GM21515 (cell line): Measurements from ENCODE around the gene MAFG.
A peak's percentile ranks its signal among the peaks of the same experiment; 100 is the strongest.

Experiments used
- ATAC-seq: cut with Tn5 transposase; IDR thresholded peaks from one replicate; pipeline ENCODE4 v1.9.1; 2021; ENCODE audit not compliant: unreplicated experiment

The MAFG gene

DNA sequence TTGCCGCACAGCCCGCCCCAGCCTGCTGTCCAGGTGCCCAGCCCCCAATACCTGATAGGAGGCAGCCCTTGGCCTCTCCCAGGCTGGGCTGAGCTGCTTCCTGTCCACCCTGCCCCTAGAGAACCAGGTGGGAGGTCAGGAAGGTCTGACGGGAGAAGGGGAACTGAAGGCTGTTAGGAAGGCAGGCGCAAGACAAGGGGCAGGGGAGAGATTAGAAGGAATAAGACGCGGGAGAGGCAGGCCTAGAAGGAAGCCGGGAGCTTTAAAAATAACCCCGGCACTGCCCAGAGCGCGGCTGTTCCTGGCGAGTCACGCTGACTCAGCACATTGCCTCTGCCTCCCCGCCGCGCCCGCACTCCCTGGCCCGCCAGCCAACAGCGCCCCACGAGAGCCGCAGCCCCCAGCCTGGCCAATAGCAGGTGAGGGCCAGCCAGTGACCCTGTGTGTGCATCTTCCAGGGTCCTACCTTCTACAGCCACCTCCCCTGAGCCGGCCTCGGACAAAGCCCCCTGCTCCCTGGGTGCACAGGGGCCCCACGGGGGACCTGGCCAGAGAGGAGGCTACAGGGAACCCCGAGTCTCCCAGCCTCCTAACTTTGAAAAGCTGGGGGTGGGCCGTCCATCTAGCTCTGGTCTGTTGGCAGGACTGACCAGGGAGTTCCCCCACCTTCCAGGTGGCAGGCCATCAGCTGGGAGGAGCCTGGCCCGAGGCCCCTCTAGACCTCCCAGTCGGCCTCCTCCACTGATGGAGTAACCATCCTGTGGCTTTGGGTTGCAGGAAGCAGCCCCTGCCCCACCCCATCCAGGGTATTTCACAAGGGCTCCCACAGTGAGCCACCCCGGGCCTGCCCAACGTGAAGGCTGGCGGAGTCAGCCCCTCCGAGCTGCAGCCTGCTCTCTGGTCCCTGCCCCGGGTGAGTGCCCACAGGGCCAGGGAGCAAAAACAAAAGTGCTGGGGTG, 4.0 kb downstream of the MAFG start:
- no peak for ATAC-seq

DNA sequence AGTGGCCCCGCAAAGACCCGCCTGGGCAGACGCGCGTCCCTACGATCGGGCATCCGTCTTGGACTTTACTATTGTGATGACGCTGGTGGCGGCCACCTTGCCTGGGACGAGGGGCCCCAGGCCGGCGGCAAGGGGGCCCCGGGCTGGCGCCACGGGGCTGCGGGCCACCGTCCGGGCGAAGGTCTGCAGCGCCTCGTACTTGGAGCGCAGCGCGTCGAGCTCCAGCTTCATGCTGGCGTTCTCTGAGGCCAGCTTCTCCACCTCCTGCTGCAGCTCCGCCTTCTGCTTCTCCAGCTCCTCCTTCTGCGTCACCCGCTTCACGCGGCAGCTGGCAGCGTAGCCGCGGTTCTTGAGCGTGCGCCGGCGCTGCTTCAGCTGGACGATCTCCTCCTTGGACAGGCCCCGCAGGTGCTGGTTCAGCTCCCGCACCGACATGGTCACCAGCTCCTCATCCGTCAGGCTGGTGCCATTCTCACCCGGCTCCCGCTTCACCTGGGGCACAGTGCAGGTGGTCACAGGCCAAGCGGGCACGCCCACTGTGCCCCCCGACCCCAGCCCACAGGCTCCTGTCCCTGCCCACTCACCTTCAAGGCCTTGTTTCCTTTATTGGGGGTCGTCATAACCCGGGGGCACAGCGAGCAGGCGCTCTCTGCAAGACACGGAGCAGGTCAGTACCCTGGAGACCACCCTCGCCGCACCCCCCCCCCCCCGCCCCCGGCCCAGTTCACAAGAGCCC, 4.8 kb downstream of the MAFG start:
- no peak for ATAC-seq

DNA sequence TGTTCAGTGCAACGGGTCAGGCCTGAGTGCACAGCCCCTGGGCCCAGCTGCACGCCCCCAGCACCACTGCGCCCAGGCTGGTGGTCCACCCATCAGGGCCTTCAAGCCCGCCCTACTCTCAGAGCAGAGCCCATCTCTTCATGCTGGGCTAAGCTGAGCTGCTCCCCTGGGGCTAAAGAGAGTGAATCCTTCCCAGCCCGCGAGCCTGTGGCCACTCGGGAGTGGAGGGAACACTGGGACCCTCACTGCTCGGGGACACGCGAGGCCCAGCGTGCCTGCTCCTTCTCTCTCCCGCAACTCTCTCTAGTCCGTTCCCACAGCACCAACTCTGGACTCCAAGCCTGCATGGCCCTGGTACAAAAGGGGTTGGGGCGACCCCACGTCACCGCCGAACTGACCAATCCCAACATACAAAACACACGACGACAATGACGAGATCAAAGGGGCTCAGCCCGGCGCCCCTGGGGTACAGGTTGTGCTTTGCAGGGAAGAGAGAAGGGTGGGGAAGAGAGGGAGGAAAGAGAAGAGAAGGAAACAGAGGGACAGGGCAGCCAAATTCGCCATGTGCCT, 5.5 kb downstream of the MAFG start:
- no peak for ATAC-seq

DNA sequence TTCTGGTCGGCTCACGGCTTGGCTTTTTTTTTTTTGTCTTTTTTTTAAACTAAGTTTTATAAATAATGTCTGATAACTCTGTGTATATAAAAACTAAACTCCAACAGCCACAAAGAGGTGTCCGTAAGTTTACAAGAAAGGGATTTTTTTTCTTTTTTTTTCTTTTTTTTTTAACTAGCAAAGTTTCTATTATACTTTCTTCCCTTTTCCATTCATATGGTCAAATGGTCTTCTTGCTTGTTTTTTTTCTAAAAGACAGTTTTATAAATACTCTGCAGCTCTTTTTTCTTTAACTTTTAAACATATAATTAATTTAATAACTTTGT, 6.0 kb downstream of the MAFG start:
- ATAC-seq: no peak

DNA sequence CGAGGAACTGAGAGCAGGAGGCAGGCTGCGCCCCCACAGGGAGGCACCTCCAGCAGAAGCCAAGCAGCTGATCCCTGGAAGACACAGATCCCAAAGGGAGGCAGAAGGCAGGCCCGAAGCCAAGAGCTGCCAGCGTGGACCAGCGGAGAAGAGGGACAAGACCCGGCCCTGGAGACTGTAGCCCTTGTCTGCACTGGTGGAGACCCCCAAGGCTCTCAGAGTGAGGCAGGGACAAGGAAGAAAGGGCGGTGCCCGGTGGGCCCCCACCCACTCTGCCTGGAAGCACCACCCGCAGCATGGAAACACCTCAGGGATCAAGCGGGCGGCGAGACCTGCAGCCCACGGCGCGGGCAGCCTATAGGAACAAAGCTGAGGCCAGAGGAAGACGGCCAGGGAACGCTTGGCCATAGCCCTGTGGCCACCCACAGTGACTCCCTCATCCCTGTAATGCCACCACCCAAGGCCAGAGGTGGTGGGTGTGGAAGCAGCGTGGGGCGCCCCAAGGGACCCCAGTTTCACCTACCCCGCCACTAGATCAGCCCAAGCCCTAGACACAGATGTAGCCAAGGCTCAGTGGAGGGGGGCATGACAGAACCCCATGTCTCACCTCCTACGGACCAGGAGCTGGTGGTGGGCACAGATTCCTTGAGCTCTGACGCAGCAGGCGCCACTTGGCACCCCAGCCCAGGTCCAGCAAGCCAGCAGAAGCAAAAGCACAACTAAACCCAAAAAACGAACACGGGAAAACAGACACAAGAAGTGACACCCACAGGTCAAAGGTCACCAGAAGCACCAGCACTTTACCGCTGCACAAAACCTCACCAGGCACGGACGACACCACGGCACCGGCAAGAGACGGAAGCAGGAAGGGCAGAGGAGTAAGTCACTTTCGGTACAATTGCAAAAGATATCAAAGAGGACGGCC, 6.7 kb downstream of the MAFG start:
- ATAC-seq: no peak

DNA sequence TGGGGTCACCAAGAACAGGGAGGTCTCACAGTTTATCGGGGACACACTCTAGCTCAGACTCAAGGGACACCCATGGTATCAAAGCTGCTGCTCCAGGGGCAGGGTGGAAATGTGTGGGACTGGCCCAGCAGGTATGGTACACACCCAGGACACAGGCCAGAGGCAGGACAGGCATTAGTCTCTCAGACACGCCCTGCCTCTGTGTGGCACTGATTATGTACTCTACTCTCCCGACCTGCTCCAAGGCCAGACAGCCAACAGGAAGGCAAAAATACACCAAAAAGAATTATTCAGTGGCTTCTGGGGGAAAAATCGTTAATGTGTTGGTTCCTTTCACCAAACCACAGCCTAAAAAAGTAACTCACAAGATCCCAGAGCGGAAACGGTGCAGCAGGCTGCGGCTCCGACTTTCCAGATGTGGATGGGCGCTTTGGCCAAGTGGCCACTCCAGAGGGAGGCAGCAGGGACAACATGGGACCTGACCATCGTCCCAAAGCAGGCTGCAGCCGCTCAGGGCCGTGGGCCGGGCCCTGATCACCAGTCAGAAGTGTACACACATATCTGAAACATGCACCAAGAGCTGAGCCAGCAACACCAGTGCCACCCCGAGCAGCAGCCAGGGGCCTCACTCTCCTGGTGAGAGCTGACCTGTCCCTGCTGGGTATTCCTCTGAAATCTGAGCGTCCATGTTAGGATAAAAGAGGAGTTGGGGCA, 8.5 kb downstream of the MAFG start:
- no peak for ATAC-seq

DNA sequence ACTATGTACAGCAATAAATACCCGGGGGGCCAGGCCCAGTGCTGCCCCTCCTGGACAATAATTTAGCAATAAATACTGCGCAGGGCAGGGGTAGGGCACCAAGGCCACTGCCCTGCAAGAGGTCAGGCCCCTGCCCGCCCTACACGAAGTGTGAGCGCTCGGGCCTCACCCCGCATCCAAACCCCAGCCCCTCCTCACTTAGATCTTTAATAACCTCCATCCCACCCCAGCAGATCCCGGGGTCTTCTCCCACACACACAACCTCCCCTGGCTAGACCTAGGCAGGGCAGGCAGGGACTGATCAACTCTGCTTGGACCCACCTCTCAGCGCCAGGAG, 9.2 kb downstream of the MAFG start:
- peak; percentile 7 for ATAC-seq

DNA sequence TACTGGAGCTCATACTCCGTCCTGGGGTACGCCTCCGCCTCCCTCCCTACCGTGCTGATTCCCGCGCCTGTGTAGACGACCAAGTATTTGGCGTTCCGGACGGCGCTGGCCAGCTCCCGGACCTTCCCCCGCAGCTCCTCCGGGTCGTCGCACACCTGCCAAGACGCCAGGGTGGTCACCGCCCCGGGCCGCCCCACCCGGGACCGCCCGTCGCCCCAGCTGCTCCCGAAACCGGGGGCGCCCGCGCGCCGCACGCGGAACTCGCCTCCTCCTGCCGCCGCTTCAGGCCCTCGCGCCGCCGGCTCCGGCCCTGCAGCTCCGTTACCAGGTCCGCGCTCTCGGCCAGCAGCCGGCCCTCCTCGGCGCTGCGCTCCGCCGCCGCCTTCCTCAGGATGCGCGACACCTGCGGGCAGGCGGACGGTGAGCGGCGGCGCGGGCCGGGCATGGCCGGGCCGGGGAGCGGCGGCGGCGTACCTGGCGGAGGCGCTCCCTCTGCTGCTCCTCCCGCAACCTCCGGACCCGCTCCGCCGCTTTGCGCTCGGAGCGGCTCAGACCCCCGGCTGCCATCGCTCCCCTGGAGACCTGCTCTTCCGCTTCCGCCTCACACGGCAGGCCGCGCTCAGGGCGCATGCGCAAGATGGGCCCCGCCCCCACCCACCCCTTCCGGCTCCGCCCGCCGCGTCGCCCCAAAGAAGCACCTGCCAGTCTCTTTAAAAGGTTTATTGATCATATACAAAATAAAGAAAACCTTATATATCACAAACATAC, 9.8 kb downstream of the MAFG start, which contains the start of gene SIRT7:
TSS of gene SIRT7 (minus strand) at position 612 of the 768 bp plus-strand sequence. CDS start at position 567, 45 bp downstream.
- peak; percentile 53 for ATAC-seq

DNA sequence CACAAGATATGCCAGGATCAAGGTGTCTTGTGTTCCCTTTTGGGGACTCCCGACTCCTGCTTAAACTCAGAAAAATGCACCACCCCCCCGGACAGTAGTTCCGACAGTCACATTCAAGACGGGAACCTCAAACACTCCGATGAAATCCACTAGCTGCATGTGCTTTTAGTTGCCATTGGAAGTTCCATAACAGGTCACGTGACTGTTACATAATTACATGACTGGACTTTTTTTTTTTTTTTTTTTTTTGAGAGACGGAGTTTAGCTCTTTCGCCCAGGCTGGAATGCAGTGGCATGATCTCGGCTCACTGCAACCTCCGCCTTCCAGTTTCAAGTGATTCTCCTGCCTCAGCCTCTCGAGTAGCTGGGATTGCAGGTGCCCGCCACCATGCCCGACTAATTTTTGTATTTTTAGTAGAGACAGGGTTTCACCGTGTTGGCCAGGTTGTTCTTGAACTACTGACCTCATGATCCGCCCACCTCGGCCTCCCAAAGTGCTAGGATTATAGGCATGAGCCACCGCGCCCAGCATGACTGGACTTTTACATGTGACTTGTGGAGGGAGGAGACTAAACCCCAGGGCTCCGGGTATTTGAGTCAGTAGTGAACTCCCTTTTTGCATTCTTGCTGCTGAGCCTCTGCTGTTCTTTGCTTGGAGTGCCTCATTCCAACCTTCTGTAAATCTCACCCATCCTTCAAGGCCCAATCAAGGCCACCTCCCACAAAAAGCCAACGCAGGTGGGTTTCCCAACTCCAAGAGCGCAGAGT, 11.1 kb downstream of the MAFG start:
- no peak for ATAC-seq

DNA sequence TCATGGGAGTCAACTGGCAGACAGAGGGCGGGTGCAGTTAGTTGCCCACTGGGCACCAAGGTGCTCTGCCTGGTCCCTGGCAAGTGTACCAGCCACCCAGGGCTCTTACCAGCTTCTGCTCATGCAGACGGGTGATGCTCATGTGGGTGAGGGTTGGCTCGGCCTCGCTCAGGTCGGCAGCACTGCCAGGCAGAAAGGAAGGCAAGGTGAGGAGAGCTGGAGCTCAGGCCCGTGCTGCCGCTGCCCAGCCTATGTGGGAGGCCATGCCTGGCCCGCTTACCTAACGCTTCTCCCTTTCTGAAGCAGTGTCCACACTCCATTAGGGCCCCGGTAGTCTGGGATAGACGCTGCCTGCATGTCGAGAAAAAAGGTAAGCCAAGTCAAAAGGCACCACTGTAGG, 12.2 kb downstream of the MAFG start:
- no peak for ATAC-seq

DNA sequence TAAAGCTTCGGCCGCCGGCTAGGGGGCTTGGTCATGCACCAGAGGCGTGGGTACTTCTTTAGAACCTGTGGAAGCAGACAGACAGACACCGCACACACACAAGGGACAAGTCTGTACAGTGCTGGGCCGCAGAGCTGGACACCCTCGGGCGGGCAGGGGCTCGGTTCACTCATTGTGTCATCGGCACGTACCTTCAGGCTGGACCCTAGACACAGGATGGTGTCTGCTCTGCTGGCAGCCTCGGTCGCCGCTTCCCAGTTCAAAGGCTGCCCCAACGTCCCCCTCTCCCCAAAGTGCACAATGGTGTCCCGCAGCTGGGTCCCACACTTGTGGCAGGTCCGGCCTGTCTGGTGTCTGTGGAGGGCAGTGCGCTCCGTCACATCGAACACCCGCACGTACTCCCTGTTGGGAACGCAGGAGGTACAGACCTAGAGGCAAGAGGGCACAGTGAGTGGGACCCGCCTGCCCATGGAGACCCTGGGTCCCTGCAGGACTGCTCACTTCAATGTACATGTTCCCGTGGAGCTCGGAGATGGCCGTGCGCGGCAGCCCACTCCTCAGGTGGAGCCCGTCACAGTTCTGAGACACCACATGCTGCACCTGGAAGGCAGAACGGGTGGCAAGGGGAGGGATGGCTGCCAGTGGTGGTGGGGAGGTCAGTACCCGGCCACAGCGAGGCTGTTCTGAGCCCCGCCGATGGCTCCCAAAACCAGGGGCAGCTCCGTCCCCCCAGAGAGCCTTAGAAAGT, 13.3 kb downstream of the MAFG start:
- no peak for ATAC-seq

DNA sequence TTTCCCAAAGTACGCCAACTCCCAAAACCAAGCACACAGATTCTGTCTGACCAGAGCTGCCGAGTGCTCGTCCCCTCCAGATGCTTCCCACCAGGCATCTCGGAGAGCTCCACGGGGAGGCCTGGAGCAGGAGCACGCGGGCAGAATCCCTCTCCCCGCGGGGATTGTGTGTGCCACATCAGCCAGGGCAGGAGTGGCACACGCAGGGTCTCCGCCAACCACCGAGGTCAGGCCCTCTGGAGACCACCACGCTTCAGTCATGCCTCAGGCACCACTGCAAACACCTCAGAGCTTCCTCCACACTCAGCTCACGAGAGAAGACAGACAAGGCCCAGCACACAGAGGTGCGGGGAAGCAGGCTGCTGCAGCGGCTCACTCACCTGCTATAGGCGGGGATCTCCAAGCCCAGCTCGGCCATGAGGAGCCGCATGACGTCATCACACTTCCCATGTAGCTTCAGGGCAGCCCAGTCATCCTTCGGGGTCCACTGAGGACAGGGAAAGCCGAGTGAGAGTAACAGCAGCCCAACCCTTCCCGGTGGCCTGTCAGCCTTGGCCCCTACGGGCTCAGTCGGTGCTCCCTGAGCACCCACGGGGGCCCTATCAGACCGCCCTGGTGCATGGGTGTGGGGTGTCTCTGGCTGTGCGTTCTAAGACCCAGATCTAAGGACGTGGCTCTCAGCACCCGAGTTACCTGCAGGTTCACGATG, 14.0 kb downstream of the MAFG start:
- ATAC-seq: no peak

DNA sequence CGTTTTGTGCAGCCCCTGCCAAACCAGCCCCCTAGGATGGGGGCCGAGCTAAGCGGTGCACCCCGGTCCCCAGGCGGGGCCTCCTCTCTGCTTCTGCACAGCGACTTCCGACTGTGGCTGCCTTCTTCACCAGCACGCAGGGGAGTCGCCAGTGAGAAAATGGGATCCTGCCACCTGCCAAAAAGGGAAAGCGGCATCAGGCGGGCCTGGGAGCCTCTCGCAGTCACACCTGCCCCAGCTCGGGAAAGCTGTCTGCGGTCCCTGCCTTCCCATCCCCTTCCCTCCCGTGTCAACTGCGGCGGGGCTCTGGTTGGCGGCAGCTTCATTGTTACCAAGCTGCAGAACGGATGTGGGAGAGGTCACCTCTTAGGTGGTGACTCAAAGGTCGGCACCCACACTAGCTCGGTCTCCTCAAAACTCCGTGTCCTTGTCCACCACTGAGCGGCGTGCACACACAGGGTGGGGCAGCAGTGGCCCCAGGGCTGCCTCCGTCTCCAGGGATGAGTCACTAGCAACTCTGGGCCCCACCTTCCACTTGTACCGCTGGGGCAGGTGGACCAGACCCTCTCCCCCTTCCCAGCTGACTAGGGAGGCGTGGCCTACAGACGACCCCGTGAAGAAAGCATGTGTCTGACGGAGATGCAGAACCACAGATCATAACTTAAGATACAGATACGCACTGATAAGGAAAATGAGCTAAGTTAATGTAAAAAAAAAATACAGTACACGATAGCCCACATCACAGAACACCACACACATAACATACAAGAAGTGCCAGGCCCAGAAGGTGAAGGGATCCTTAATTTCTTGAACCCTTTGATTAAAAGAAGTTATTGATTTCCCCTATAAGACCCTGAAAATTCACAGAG, 14.9 kb downstream of the MAFG start:
- ATAC-seq: no peak

DNA sequence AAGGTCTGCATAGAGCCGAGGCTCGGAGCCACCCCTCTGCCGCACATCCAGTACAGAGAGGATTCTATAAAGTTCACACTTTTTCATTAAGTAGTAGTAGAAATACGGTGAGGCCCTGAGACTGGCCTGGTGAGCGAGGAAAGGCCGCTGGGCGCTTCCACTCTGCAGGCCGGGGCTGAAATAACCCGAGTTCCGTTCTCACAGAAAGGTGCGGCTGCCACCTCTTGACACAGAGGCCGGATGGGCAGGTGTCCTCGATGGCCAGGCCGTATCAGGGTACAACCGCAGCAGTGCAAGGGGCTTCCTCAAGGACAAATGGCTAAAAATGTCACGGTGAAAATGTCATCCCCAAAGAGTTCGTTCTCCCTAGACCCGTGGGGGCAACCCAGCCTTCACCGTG, 15.6 kb downstream of the MAFG start:
- no peak for ATAC-seq

DNA sequence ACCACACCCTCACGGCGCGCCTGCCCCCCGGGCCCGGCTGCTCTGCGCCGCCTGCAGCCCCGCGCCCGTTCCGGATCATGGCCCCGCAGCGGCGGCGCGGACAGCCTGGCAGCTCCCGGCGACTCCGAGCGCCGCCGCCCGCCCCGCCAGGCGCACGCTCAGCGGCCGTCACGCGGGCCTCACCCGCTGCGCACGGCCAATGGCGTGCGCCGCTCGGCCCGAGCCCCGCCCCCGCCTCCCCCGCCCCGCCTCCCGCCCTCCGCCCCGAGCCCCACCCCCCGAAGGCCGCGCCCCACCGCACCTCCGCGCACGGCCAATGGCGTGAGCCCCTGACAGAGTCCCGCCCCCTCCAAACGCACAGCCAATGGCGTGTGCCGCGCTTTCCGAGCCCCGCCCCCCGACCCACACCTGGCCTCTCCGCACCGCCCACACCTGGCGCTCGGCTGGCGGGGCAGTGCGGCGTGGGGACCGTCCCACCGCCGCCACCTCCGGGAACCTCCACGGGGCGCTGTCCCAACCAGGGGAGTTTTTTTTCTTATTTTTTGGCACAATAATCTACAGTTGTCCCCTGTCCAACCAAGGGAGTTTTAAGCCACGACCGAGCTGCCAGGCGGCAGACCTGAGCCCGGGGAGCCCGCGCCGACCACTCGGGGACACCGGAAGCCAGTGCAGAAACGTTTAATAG, 16.1 kb downstream of the MAFG start, which contains the start of gene PCYT2:
TSS of gene PCYT2 (minus strand) at position 123 of the 685 bp plus-strand sequence. CDS start at position 79, 44 bp downstream.
- ATAC-seq: peak; percentile 58

DNA sequence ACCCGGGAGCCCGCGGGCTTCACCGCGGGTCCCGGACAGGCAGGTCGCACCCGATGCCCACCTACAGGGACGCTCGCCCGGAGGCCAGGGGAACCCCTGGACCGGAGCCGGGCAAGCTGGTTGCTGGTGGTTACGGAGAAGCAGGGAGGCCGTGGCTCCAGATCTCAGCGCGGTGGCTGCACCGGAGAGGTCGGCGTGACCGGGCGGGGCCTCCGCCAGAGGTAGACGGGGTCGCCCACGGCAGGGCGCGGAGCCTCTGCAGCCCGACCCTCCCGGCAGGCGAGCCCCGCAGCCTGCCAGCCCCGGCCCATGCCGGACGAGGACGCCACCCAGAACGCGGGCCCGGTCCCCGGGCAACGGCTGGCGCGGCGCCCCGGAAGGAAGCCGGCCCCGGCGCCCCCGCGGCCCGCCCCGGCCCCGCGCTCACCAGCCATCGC, 16.7 kb downstream of the MAFG start:
- ATAC-seq: peak; percentile 24
